Spleen (tissue), 11 donors: ENCODE measurements around the gene MT1F. TPM values are rescaled to one million over a fixed set of nuclear protein-coding genes. Genes with fewer than 3 reads are reported as not detected.

ENCODE experiments used
- DNase-seq: peaks from one replicate; pipeline ENCODE4 v3.0.0-alpha.2; 2020
- H3K27ac ChIP-seq, 8 donors: fragments of 200-600 bp; sonication (generic) in 7 of 8; 1 replicate in 4 of 8; 2 replicates in 4 of 8; pipeline versions ENCODE4 v1.5.0 to v1.8.0; 2016 to 2021; ENCODE audit warnings: inconsistent platforms in 4 of 8, mild to moderate bottlenecking in 4 of 8, moderate library complexity in 1 of 8
- H3K27me3 ChIP-seq, 7 donors: fragments of 200-600 bp; sonication (generic) in 6 of 7; replicated peaks in 1 of 7; 1 replicate in 4 of 7; 2 replicates in 3 of 7; pipeline versions ENCODE4 v1.5.0 to v1.8.0; 2016 to 2021; ENCODE audit warnings: inconsistent platforms in 3 of 7, mild to moderate bottlenecking in 1 of 7
- H3K36me3 ChIP-seq, 6 donors: fragments of 200-600 bp; sonication (generic) in 5 of 6; 1 replicate in 4 of 6; 2 replicates in 2 of 6; pipeline versions ENCODE4 v1.5.0 to v1.8.0; 2016 to 2021; ENCODE audit warnings: inconsistent platforms in 2 of 6
- H3K4me1 ChIP-seq, 6 donors: fragments of 200-600 bp; sonication (generic) in 5 of 6; 1 replicate in 3 of 6; 2 replicates in 3 of 6; pipeline versions ENCODE4 v1.5.0 to v1.8.0; 2016 to 2021; ENCODE audit warnings: inconsistent platforms in 3 of 6
- H3K4me3 ChIP-seq, 8 donors: fragments of 200-600 bp; sonication (generic) in 7 of 8; 1 replicate in 4 of 8; 2 replicates in 4 of 8; pipeline versions ENCODE4 v1.5.0 to v1.8.0; 2016 to 2021; ENCODE audit warnings: inconsistent platforms in 4 of 8, mild to moderate bottlenecking in 4 of 8, moderate library complexity in 2 of 8
- H3K9me3 ChIP-seq, 8 donors: fragments of 200-600 bp; sonication (generic) in 7 of 8; 1 replicate in 4 of 8; 2 replicates in 4 of 8; pipeline versions ENCODE4 v1.5.0 to v1.8.0; 2016 to 2021; ENCODE audit warnings: inconsistent platforms in 4 of 8
- CTCF ChIP-seq, 11 experiments: fragments of 200-600 bp in 7 of 11; fragments of 450-650 bp in 4 of 11; sonication (generic) in 4 of 11; IDR thresholded peaks in 8 of 11; conservative IDR thresholded peaks in 3 of 11; 1 replicate in 7 of 11; 2 replicates in 4 of 11; pipeline versions ENCODE4 v1.4.0 to v1.8.0; 2016 to 2021; ENCODE audit warnings: antibody characterized with exemption in 11 of 11, inconsistent platforms in 4 of 11, mild to moderate bottlenecking in 1 of 11
- POLR2A ChIP-seq, 3 donors: fragments of 450-650 bp; IDR thresholded peaks; one replicate each; pipeline ENCODE4 v1.5.1; 2017; ENCODE audit warnings: antibody characterized with exemption in 3 of 3, mild to moderate bottlenecking in 1 of 3
- POLR2AphosphoS5 ChIP-seq, 3 donors: sonication (generic); formaldehyde crosslinking; IDR thresholded peaks; one replicate each; pipeline ENCODE4 v1.5.1; 2017; ENCODE audit warnings: antibody characterized with exemption in 3 of 3
- WGBS, 5 donors: extraction: QIAGEN DNeasy Blood & Tissue Kit in 3 of 5; methylation state at CpG; one replicate each; pipeline versions ENCODE4 v1.1.5 to v1.1.7; 2013 to 2018; 5-methylcytosine and 5-hydroxymethylcytosine counted together
- intact Hi-C: fragments of 100-400 bp; cut with DNase I; formaldehyde crosslinking; loops from one replicate; pipeline ENCODE4 v1.15.0; 2023; ENCODE audit warnings: low total_unique reads
- polyA plus RNA-seq, 3 donors: library from polyadenylated mRNA; stranded (reverse); fragments of 200-250 nt; gene quantifications; one replicate each; pipeline ENCODE4 v1.2.1, GENCODE V29; 2013
- total RNA-seq, 7 donors: library from RNA; depleted of rRNA in 3 of 7; stranded (reverse); fragments of >200 nt in 3 of 7; fragmentation: NEBNext Ultra II Directional in 4 of 7; extraction: Animal tissue kit (Norgen Biotek cat#: 25700) in 4 of 7; gene quantifications; one replicate each; pipeline versions ENCODE4 v1.1.0 to v1.2.1, GENCODE V29; 2016 to 2021
- donor health status: healthy with polysubstance abuse.
- donor health status: DM: no; HTN: no; CAD: no; lungs with moderate emphysema.
- donor health status: DM: no; HTN: no; CAD: no.
- donor health status: Bipolar disorder and iron deficiency.
- donor health status: healthy.
- donor health status: DM: no; HTN: no; CAD: no.
- donor health status: DM: yes; HTN: yes; CAD: no.

Gene MT1F
- total and polyA plus RNA-seq, 10 donors: 6.4 to 21.0 (median 15.6) TPM

- 25 to 35% (median 30%) methylated on average over 12 to 14 of the region's 14 CpGs for WGBS, 5 donors
- no peaks in the 10 kb centered on the region for H3K9me3 ChIP-seq
- H3K27ac ChIP-seq: peak overlapping the region in 5 of 8 donors; percentile 51 to 69 (median 63)
- no peak for DNase-seq
- peaks cover 9 to 58% (median 31%) of the 10 kb centered on the region in 6 donors for H3K4me1 ChIP-seq
- H3K4me3 ChIP-seq: peak overlapping the region; percentile 30 to 65 (median 40)
- intact Hi-C loops: no loop called here
- H3K36me3 ChIP-seq: no peaks in the 10 kb centered on the region
- TF ChIP-seq POLR2A (IDR thresholded peaks at IDR 0.05) (no peak), CTCF (IDR thresholded peaks at IDR 0.05 in 8 of 11, conservative IDR thresholded peaks at IDR 0.05 in 3 of 11) (no peak), POLR2AphosphoS5 (IDR thresholded peaks at IDR 0.05) (no peak)
- H3K27me3 ChIP-seq: peaks cover 5 to 68% (median 49%) of the 10 kb centered on the region in 7 donors
Observed at GRCh38 chr16:56631832-56632155, 26.0 kb upstream of the MT1F start.

- intact Hi-C loops: no loop called here
- Histone ChIP-seq H3K36me3 (no peaks in the 10 kb centered on the region), H3K9me3 (no peaks in the 10 kb centered on the region), H3K27ac (peak within 1 kb of the TSS in 7 of 8 donors; percentile 5 to 69 (median 57)), H3K4me3 (peak within 1 kb of the TSS; percentile 30 to 65 (median 40)), H3K4me1 (peaks cover 9 to 55% (median 31%) of the 10 kb centered on the region in 6 donors), H3K27me3 (peaks cover 5 to 68% (median 51%) of the 10 kb centered on the region in 7 donors)
- 1 to 8% (median 2%) methylated on average over 22 to 61 of the region's 61 CpGs for WGBS, 5 donors
- no peak for DNase-seq
- TF ChIP-seq CTCF (IDR thresholded peaks at IDR 0.05 in 8 of 11, conservative IDR thresholded peaks at IDR 0.05 in 3 of 11): no peak
- peak; percentile 29 to 89 (median 75) for TF ChIP-seq POLR2AphosphoS5 (IDR thresholded peaks at IDR 0.05)
Observed at GRCh38 chr16:56632156-56632847, 25.5 kb upstream of the MT1F start, which contains the start of gene MT1M. Gene MT1M, plus strand, starts transcription at chr16:56632659. Its CDS starts 73 bp downstream, at chr16:56632732.

- no peak for TF ChIP-seq POLR2A (IDR thresholded peaks at IDR 0.05)
- TF ChIP-seq CTCF (IDR thresholded peaks at IDR 0.05 in 8 of 11, conservative IDR thresholded peaks at IDR 0.05 in 3 of 11): no peak
- TF ChIP-seq POLR2AphosphoS5 (IDR thresholded peaks at IDR 0.05): no peak
- Histone ChIP-seq H3K4me1 (peaks cover 9 to 57% (median 33%) of the 10 kb centered on the region in 6 donors), H3K9me3 (no peaks in the 10 kb centered on the region), H3K27me3 (peaks cover 5 to 71% (median 57%) of the 10 kb centered on the region in 7 donors), H3K36me3 (no peaks in the 10 kb centered on the region), H3K4me3 (peak overlapping the region in 6 of 8 donors; percentile 33 to 65 (median 44)), H3K27ac (peak overlapping the region in 5 of 8 donors; percentile 51 to 69 (median 63))
- WGBS, 5 donors: 26 to 36% (median 31%) methylated on average over 6 of the region's 6 CpGs
- DNase-seq: no peak
- intact Hi-C loops: no loop called here
Observed at GRCh38 chr16:56632848-56633365, 24.9 kb upstream of the MT1F start.

- peaks cover 5 to 77% (median 63%) of the 10 kb centered on the region in 7 donors for H3K27me3 ChIP-seq
Observed at GRCh38 chr16:56633535-56633934, 24.2 kb upstream of the MT1F start.

More at GRCh38 chr16:56633535-56633934, 24.2 kb upstream of the MT1F start:
- Histone ChIP-seq H3K4me1 (peaks cover 12 to 64% (median 40%) of the 10 kb centered on the region in 6 donors), H3K4me3 (peak overlapping the region in 2 of 8 donors; percentile 52 to 65), H3K9me3 (no peaks in the 10 kb centered on the region), H3K27ac (no peak overlapping the region), H3K36me3 (no peaks in the 10 kb centered on the region)
- intact Hi-C loops: no loop called here
- TF ChIP-seq CTCF (IDR thresholded peaks at IDR 0.05 in 8 of 11, conservative IDR thresholded peaks at IDR 0.05 in 3 of 11) (no peak), POLR2AphosphoS5 (IDR thresholded peaks at IDR 0.05) (no peak), POLR2A (IDR thresholded peaks at IDR 0.05) (no peak)
- no peak for DNase-seq
- 36 to 72% (median 50%) methylated on average over 7 of the region's 7 CpGs for WGBS, 5 donors
